M059J (cell line): ENCODE data around the gene GPR160. TPM values are rescaled to one million over a fixed set of nuclear protein-coding genes. Genes with fewer than 3 reads are reported as not detected.

Experiments used
- DNase-seq: peaks from one replicate; pipeline ENCODE4 v3.0.0-alpha.2; 2012; ENCODE audit warnings: low read depth
- total RNA-seq: library from RNA; depleted of rRNA; stranded (reverse); fragments of >200 nt; shearing (Covaris generic); gene quantifications from 2 replicates; pipeline ENCODE4 v1.2.3, GENCODE V29; 2014

The GPR160 gene
- total RNA-seq, 1 experiment from 2014 or later, result 10.2 TPM

DNA sequence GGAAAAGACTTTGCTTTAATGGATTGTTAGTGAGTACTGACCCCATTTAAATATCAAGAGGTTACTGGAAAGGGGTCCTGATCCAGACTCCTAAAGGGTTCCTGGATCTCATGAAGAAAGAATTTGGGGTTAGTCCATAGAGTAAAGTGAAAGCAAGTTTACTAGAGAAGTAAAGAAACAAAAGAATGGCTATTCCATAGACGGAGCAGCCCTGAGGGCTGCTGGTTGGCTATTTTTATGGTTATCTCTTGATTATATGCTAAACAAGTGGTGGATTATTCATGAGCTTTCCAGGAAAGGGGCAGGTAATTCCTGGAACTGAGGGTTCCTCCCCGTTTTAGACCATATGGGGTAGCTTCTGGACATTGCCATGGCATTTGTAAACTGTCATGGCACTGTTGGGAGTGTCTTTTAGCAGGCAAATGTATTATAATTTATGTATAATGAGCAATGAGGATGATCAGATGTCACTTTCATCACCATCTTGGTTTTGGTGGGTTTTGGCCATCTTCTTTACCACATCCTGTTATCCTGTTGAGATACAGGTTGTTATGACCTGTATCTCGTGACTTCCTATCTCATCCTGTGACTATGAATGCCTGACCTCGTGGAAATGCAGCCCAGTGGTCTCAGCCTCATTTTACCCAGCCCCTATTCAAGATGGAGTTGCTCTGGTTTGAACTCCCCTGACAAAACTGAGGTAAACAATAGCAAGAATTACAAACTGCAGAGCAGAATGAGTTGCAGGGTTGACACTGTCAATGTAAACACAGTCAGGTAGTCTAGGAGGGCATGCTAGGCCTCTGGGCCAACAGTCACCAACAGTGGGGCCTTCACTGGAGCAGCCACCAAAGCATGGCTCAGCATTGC lies 10.3 kb upstream of the GPR160 start:
- no peak for DNase-seq

DNA sequence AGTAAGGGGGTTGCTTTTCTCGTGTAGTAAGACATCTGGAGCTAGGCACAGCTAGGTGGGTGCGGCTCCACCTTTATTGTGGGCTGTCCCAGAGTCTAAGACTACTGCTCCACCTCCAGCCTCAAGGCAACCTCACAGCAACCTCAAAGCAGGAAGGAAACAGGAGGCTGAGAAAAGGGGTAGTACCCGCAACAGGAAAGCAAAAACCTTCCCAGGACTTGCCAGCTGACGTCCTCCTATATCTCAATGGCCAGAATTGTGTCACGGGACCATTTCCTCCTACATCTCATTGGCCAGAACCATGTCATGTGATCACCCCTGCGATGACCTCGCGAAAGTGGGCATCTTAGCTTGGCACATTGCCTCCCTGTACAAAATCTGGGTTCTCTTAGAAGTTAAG lies 4.3 kb upstream of the GPR160 start:
- no peak for DNase-seq

DNA sequence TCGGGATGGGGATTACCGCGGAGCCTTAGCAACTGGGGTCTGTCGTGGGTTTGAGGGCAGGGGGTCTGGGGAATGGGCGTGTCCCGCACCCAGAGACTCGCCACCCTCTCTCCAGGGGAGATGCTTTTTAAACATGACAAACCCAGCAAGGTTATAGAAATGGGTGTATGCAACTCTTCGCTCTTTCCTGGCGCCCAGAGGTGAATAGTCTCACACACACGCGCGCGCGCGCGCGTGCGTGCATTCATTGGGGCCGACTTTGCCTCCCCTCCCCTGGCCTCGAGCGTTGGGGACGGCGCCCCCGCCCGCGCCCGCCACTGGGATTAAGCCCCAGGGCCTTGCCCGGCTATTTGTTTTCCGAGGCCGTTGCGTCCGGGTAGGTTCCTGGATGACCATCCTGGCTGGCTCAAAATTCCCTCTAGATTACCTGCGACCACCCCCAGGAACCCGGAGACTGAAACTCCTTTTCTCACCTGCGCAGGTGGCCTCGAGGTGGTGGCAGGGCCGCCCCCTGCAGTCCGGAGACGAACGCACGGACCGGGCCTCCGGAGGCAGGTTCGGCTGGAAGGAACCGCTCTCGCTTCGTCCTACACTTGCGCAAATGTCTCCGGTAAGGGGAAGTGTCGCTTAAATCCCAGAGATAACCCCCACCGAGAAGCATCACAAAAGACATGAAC lies 777 bp downstream of the GPR160 start:
- DNase-seq, result no peak

DNA sequence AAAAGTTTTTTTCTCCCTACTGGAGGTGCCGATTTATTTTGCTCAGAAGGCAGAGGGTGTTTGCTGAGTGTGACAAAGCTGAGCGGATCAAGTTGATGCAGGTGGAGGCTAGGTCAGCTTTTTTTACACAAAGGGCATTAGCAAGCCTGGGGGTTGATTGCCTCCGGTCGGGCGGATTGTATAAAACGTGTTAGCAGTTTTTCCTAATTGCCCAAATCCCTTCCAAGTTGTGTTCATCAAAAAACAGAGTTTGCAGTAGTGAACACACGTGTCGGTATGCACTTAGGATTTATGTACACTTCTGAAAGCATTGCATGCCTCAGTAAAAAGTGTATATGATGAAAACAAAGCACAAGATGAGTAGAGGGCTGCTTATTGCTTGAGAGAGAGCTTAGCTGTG lies 2.6 kb downstream of the GPR160 start:
- DNase-seq, result no peak

DNA sequence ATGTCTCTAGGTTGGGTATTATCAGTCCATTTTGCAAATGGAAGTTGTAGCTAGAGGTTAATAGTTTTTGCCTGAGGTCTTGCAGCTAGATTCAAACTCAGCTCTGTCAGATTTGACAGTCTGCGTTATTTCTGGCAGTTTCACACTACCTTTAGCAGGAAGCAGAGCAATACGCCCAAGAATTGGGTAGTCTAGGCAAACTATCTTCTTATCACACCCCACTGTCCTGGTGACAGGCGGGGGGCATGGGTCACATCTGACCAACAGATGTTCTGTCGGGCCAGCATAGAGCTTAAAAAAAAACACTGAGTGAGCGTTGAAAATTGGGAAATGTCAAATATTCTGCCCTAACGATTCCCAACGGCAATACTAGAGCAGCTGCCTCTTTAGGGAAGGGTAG lies 5.7 kb downstream of the GPR160 start:
- no peak for DNase-seq

DNA sequence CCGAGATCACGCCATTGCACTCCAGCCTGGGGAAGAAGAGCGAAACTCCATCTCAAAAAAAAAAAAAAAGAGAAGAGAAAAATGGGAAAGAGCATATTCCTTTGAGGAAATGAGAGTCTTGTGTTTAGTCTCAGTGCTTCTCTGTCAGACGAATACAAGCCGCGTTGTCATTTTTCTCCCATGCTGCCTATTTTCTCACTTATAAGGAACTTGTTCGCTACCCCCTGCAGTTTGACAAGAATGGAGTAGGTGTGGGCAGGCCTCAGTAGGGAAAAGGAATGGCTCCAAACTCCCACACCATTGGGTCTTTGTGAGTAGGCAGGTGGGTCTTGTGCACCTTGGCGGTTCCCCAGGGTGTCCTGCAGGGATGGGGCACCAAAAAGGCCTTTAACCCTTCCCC lies 6.5 kb downstream of the GPR160 start:
- DNase-seq, result no peak

- no peak for DNase-seq
Measured at GRCh38 chr3:170044795-170045244, 7.0 kb downstream of the GPR160 start.

GRCh38 chr3:170046269-170047132 lies 8.7 kb downstream of the GPR160 start:
- DNase-seq, result no peak

- no peak for DNase-seq
Measured at GRCh38 chr3:170047133-170047404, 9.3 kb downstream of the GPR160 start.

DNA sequence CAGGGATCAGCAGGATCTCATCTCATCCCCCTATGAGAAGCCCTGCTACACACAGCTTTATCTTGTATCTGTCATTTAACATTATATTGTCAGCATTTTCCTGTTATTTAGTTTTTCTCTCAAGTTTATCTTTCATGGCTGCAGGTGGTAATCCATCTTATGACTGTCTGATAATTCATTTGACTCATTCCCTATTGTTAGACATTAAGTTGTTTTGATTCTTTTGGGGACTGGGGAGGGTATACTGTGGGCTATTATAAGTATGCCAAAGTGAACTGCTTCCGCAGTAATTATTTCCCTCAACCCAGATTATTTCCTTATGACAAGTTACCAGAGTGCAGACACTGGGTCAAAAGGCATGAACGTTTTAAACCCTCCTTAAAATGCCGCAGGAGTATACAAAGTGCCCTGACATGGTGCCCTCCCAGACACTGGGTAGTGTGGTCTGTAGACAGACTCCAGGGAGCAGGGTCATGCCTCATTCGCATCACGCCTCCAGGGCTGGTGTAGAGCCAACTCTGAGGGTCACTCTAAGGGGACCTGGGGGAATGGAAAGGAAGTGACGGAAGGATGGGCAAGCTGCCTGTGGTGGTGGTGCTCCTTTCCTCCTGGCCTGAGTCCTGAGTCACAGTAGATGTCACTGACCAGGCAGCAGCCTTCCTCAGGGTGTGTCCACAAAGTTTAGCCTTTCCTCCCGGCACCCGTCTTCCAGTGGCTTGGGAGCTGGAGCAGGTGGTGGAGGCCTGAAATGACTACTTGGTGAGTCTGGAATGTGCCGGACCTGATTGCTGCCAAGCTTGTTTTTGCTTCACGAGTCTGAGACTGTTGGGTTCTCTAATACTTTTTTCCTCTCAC lies 11.6 kb downstream of the GPR160 start:
- peak; percentile 95 for DNase-seq

DNA sequence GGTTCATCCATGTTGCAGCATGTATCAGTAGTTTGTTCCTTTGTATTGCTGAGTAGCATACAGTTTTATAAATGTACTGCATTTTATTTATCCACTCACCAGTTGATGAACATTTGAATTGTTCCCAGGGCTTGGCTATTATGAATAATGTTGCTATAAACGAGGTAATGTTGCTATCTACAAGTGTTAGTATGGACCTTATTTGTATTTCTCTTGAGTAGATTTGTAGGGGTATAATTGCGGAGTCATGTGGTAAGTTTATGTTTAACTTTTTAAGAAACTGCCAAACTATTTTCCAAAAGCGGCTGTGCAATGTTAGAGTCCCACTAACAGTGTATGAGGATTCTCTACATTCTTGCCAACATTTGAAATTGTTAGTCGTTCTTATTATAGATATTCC lies 13.0 kb downstream of the GPR160 start:
- DNase-seq, result no peak

DNA sequence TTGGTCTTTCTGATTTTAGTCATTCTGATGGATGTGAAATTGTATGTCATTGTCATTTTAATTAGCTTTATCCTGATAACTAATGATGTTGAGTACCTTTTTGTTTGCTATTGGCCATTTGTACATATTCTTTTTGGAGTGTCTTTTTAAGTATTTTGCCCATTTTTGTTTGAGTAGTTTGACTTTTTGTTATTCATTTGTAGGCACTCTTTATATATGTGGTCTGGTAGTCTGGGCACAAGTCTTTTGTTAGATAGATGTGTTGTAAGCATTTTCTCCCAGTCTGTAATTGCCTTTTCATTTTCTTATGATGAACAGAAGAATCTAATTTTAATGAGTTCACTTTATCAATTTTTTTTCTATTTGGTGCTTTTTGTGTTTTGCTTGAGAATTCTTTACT lies 14.6 kb downstream of the GPR160 start:
- DNase-seq, result no peak

GRCh38 chr3:170054204-170054603 lies 16.4 kb downstream of the GPR160 start:
- DNase-seq, result peak; percentile 43

DNA sequence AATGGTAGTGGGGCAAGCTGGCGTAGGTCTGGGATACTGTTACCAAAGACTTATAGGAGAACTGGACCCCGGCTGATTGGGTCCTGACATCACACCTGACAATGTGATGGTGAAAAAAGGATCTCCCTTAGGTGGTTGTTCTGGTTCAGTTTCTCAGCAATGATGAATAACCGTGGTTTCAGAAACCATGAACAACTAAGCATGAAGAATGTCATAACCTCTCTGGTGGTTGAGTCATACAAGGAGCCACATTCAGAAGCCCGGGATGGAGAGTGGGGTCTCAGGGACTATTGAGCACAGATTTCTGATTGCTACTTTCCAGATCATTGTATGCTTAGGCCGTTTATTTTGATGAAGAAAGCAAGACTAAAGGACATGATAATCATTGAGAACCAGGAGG lies 17.4 kb downstream of the GPR160 start:
- DNase-seq, result peak; percentile 71

GRCh38 chr3:170056710-170057454 lies 19.1 kb downstream of the GPR160 start:
- DNase-seq, result no peak

- DNase-seq, result no peak
Measured at GRCh38 chr3:170057550-170057949, 19.8 kb downstream of the GPR160 start.

DNA sequence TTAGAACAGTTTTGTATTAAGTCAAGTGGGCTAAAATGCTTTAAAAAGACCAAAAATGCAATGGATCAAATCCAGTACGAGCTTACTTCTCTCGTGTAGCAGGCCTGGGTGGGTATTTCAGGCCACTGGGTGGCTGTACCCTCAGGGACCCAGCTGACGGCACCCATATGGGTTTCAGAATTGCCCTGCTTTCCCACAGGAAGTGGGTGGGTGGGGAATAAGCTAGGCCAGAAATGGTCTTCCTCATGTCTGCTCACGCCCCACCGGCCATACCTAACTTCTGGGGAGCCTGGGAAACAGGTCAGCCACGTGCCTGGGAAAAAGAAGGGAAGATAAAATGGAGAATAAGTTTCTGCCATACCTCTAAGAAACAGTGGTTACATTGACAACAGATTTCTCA lies 20.3 kb downstream of the GPR160 start:
- DNase-seq, result no peak

DNA sequence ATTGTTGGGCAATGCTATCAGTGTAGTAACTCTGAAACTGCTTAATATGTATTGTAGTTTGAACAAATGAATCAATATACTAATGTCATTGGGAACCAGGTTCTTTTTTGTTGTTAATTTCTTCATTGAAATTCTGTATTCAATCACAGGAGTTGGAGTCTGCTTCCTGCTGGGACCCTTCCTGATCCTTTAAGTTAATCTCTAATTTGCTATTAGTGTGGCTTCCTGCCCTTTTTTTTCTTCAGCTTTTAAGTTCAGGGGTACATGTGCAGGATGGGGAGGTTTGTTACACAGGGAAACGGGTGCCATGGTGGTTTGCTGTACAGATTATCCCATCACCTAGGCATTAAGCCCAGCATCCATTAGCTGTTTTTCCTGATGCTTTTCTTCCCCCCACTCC lies 21.7 kb downstream of the GPR160 start:
- DNase-seq, result no peak

DNA sequence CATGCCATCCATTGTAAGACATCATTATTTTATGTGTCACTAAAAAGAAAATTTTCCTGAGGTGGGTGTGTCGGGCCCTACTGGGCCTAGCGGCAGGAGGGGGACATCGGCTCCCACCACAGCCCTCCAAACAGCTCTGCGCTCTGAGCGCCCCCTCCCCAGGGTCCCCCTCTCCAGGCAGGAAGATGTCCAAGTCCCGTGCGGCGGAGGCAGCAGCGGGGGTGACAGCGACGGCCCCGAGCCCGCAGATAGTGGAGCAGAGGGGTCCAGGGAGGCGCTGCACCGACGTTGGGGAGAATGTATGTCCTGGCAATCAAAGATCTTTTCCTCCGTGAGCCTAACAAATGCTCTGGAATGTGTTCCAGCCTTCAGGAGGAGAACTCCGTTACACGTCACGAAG lies 24.3 kb downstream of the GPR160 start:
- DNase-seq, result no peak

- no peak for DNase-seq
Measured at GRCh38 chr3:170062769-170063168, 25.0 kb downstream of the GPR160 start.

DNA sequence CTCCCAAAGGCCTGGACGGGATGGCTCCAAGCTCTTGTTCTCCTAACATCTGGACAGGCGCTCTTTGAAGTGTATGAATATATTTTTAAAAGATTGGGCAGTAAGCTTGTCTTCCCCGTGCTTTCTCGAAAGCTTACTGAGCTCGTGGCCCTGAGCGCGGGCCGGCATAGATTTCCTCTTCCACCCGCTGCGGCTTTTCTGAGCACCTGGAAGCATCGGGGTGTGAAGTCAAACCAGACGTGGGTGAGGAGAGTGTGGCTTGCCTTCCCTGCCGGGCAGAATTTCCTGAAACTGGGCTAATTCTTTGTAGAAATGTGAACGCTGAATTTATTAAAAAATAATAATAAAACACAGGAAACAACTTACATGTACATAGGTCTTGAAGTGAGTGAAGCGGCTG lies 25.9 kb downstream of the GPR160 start:
- no peak for DNase-seq
